HG02759 (cell line): ENCODE results near the gene CNNM2.

Experiments used
- ATAC-seq: cut with Tn5 transposase; IDR thresholded peaks from one replicate; pipeline ENCODE4 v1.9.1; 2021; ENCODE audit warnings: mild to moderate bottlenecking, moderate library complexity; ENCODE audit not compliant: unreplicated experiment

CNNM2 gene

GRCh38 chr10:103067956-103068355, 149.9 kb downstream of the CNNM2 start:
- no peak for ATAC-seq

GRCh38 chr10:103069453-103070331, 151.6 kb downstream of the CNNM2 start:
- ATAC-seq, result peak; percentile 57

- ATAC-seq, result no peak
Observed at GRCh38 chr10:103072276-103072675, 154.2 kb downstream of the CNNM2 start.

GRCh38 chr10:103072891-103073290, 154.8 kb downstream of the CNNM2 start:
- ATAC-seq, result no peak

- ATAC-seq, result no peak
Observed at GRCh38 chr10:103077020-103077419, 158.9 kb downstream of the CNNM2 start.

GRCh38 chr10:103077491-103078308, 159.6 kb downstream of the CNNM2 start:
- ATAC-seq, result no peak

- no peak for ATAC-seq
Observed at GRCh38 chr10:103078309-103078615, 160.2 kb downstream of the CNNM2 start.

GRCh38 chr10:103078676-103079075, 160.6 kb downstream of the CNNM2 start:
- no peak for ATAC-seq

GRCh38 chr10:103079100-103079499, 161.0 kb downstream of the CNNM2 start:
- ATAC-seq, result no peak

GRCh38 chr10:103079946-103080345, 161.9 kb downstream of the CNNM2 start:
- no peak for ATAC-seq

GRCh38 chr10:103080891-103081581, 162.9 kb downstream of the CNNM2 start:
- ATAC-seq, result no peak

GRCh38 chr10:103082683-103083082, 164.6 kb downstream of the CNNM2 start:
- no peak for ATAC-seq

GRCh38 chr10:103083266-103083976, 165.3 kb downstream of the CNNM2 start:
- no peak for ATAC-seq

- ATAC-seq, result no peak
Observed at GRCh38 chr10:103083977-103084320, 165.9 kb downstream of the CNNM2 start.

GRCh38 chr10:103086261-103086660, 168.2 kb downstream of the CNNM2 start:
- no peak for ATAC-seq

GRCh38 chr10:103086799-103087198, 168.7 kb downstream of the CNNM2 start:
- ATAC-seq, result no peak

- no peak for ATAC-seq
Observed at GRCh38 chr10:103089493-103089892, 171.4 kb downstream of the CNNM2 start.

- ATAC-seq, result no peak
Observed at GRCh38 chr10:103090911-103091310, 172.8 kb downstream of the CNNM2 start.

GRCh38 chr10:103095005-103095404, 176.9 kb downstream of the CNNM2 start:
- ATAC-seq, result no peak

- no peak for ATAC-seq
Observed at GRCh38 chr10:103096130-103096529, 178.0 kb downstream of the CNNM2 start.

GRCh38 chr10:103098240-103098639, 180.1 kb downstream of the CNNM2 start:
- no peak for ATAC-seq
